HCT116 (cell line): ENCODE data around the gene DCTN5. TPM values are rescaled to one million over a fixed set of nuclear protein-coding genes. Genes with fewer than 3 reads are reported as not detected.

Experiments
- ATAC-seq: fragments of 200-7000 bp; cut with Tn5 transposase; 2 replicates; pipeline ENCODE4 v1.9.1; 2020; ENCODE audit warnings: mild to moderate bottlenecking, moderate library complexity
- BruUV-seq: library from RNA; stranded (reverse); fragments of 400-500 nt; replicated peaks from 2 replicates; lab custom pipeline; 2021; lab: Mats Ljungman, UMichigan
- CTCF ChIA-PET: fragments of 300-600 bp; sonication (Branson Sonifier 250); formaldehyde crosslinking; loops from one replicate; lab custom pipeline; 2021; ENCODE audit warnings: antibody characterized with exemption; lab: Charles Lee
- POLR2A ChIA-PET: fragments of 300-600, 350-600 bp; sonication (Branson Sonifier 250); formaldehyde crosslinking; loops from one replicate; lab custom pipeline; 2021; ENCODE audit warnings: antibody characterized with exemption; lab: Charles Lee
- RAD21 ChIA-PET, 2 experiments: fragments of 300-600 bp; sonication (Branson Sonifier 250); formaldehyde crosslinking; loops; one replicate each; lab custom pipeline; 2023; ENCODE audit warnings: low total read pairs in 2 of 2; ENCODE audit not compliant: uncharacterized antibody in 2 of 2, unreplicated experiment in 2 of 2, low non-redundant PET in 1 of 2; lab: Charles Lee
- DNase-seq: peaks from one replicate; pipeline ENCODE4 v3.0.0-alpha.2; 2010; ENCODE audit warnings: low read depth, low spot score
- H2AFZ ChIP-seq: fragments of 200-600 bp; shearing (Covaris generic), sonication (generic); 2 replicates; pipeline ENCODE4 v1.6.1; 2017; ENCODE audit warnings: low read depth, mixed run types, mixed read lengths, antibody characterized with exemption, low read length; ENCODE audit not compliant: poor library complexity, severe bottlenecking
- H3K27ac ChIP-seq: 2 replicates; pipeline ENCODE4 v1.5.1; 2012; ENCODE audit warnings: low read depth, low read length
- H3K27me3 ChIP-seq: fragments of 200-600 bp; sonication (generic); 2 replicates; pipeline ENCODE4 v1.6.1; 2016; ENCODE audit warnings: mixed run types, low read length, mixed read lengths; ENCODE audit not compliant: insufficient read depth
- H3K36me3 ChIP-seq, 2 experiments: fragments of 200-500 bp in 1 of 2; fragments of 200-600 bp in 1 of 2; sonication (Bioruptor generic) in 1 of 2; sonication (generic) in 1 of 2; 2 replicates each; pipeline versions ENCODE4 v1.5.1 to v1.6.1; 2014 to 2016; ENCODE audit warnings: low read length in 2 of 2, inconsistent platforms in 1 of 2, mixed read lengths in 1 of 2, mixed run types in 1 of 2; ENCODE audit not compliant: insufficient read depth in 2 of 2, control insufficient read depth in 1 of 2
- H3K4me1 ChIP-seq, 2 experiments: fragments of 200-600 bp in 1 of 2; sonication (generic) in 1 of 2; 2 replicates each; pipeline versions ENCODE4 v1.5.1 to v1.6.1; 2012 to 2017; ENCODE audit warnings: low read length in 2 of 2, inconsistent platforms in 1 of 2, mild to moderate bottlenecking in 1 of 2, mixed read lengths in 1 of 2, mixed run types in 1 of 2, moderate library complexity in 1 of 2; ENCODE audit not compliant: insufficient read depth in 2 of 2, control insufficient read depth in 1 of 2
- H3K4me2 ChIP-seq: fragments of 200-600 bp; sonication (generic); 2 replicates; pipeline ENCODE4 v1.6.1; 2017; ENCODE audit warnings: mixed run types, low read length, mixed read lengths
- H3K4me3 ChIP-seq, 2 experiments: fragments of 200-600 bp in 1 of 2; sonication (generic) in 1 of 2; replicated peaks in 1 of 2; 2 replicates each; pipeline ENCODE4 v1.5.1; 2011 to 2016; ENCODE audit warnings: low read length in 2 of 2, control low read depth in 1 of 2, low read depth in 1 of 2, mild to moderate bottlenecking in 1 of 2, mixed read lengths in 1 of 2, mixed run types in 1 of 2
- H3K79me2 ChIP-seq: fragments of 200-600 bp; sonication (generic); 2 replicates; pipeline ENCODE4 v1.6.1; 2017; ENCODE audit warnings: mild to moderate bottlenecking, mixed run types, low read length, moderate library complexity, mixed read lengths; ENCODE audit not compliant: insufficient read depth
- H3K9ac ChIP-seq: fragments of 200-600 bp; sonication (generic); 2 replicates; pipeline ENCODE4 v1.6.1; 2016; ENCODE audit warnings: low read length, mixed read lengths
- H3K9me2 ChIP-seq: fragments of 200-600 bp; sonication (generic), shearing (Covaris generic); 2 replicates; pipeline ENCODE4 v1.6.1; 2017; ENCODE audit warnings: mixed run types, mild to moderate bottlenecking, moderate library complexity; ENCODE audit not compliant: insufficient read depth
- H3K9me3 ChIP-seq, 2 experiments: fragments of 200-500 bp in 1 of 2; fragments of 200-600 bp in 1 of 2; sonication (Bioruptor generic) in 1 of 2; sonication (generic) in 1 of 2; 2 replicates each; pipeline ENCODE4 v1.6.1; 2014 to 2017; ENCODE audit warnings: low read length in 2 of 2, mixed read lengths in 2 of 2, inconsistent platforms in 1 of 2, low read depth in 1 of 2, mild to moderate bottlenecking in 1 of 2, mixed run types in 1 of 2, moderate library complexity in 1 of 2; ENCODE audit not compliant: control insufficient read depth in 1 of 2, insufficient read depth in 1 of 2
- H4K20me1 ChIP-seq: fragments of 200-600 bp; sonication (generic), shearing (Covaris generic); 2 replicates; pipeline ENCODE4 v1.6.1; 2017; ENCODE audit warnings: mixed run types, mild to moderate bottlenecking, moderate library complexity; ENCODE audit not compliant: insufficient read depth
- EGR1 ChIP-seq: IDR thresholded peaks from 2 replicates; pipeline ENCODE4 v1.6.1; 2012; ENCODE audit warnings: low read depth
- JUND ChIP-seq: IDR thresholded peaks from 2 replicates; pipeline ENCODE4 v1.6.1; 2012
- RAD21 ChIP-seq: IDR thresholded peaks from 2 replicates; pipeline ENCODE4 v1.6.1; 2012; ENCODE audit warnings: low read depth, mild to moderate bottlenecking
- REST ChIP-seq: IDR thresholded peaks from 2 replicates; pipeline ENCODE4 v1.6.1; 2012; ENCODE audit warnings: low read depth
- SP1 ChIP-seq: IDR thresholded peaks from 2 replicates; pipeline ENCODE4 v1.6.1; 2012; ENCODE audit warnings: low read depth
- intact Hi-C: fragments of 100-400 bp; cut with micrococcal nuclease; formaldehyde crosslinking; loops from 2 replicates; pipeline ENCODE4 v1.10.0; 2022
- total RNA-seq: library from RNA; stranded (reverse); gene quantifications from one replicate; pipeline ENCODE4 v1.2.1, GENCODE V29; 2021; ENCODE audit not compliant: unreplicated experiment

The DCTN5 gene
- total RNA-seq, 1 experiment from 2014 or later = 42.9 TPM

- Histone ChIP-seq H3K4me3 (peak overlapping the region; percentile 70 to 100), H3K9me2 (no peaks in the 10 kb centered on the region), H3K4me2 (peak overlapping the region; percentile 90), H3K79me2 (peaks cover 74% of the 10 kb centered on the region), H3K27ac (peak overlapping the region; percentile 70), H3K9me3 (no peaks in the 10 kb centered on the region), H4K20me1 (no peaks in the 10 kb centered on the region), H3K36me3 (peaks cover 5 to 10% of the 10 kb centered on the region in 2 experiments; a peak in 3 of 4 replicates), H3K4me1 (peaks cover 2 to 23% of the 10 kb centered on the region in 2 experiments; a peak in 3 of 4 replicates), H2AFZ (no peak overlapping the region), H3K27me3 (no peaks in the 10 kb centered on the region), H3K9ac (peak overlapping the region; percentile 85)
- ATAC-seq (no peak), DNase-seq (no peak)
- TF ChIP-seq REST (no peak), SP1 (no peak), JUND (no peak), RAD21 (no peak), EGR1 (no peak)
- ChIA-PET POLR2A (no interaction called here), RAD21 (no interaction called here), CTCF (interaction anchor here (3.0 kb wide), 1 partner anchor 46 kb away, joined by 7 read pairs; the partner anchor contains the start of gene NDUFAB1)
- BruUV-seq = no TSS peak
- intact Hi-C loops = no loop called here
These were observed 1.0 kb downstream of the DCTN5 start for GRCh38 chr16:23642246-23642774.
